Upper lobe of right lung (tissue), 1 donor: ENCODE data around the gene RASA1. TPM values are rescaled to one million over a fixed set of nuclear protein-coding genes. Genes with fewer than 3 reads are reported as not detected.

Experiments
- ATAC-seq: fragments of 200-7000 bp; cut with Tn5 transposase; one replicate; pipeline ENCODE4 v1.9.1; 2020; ENCODE audit warnings: mild to moderate bottlenecking, moderate library complexity
- DNase-seq: peaks from one replicate; pipeline ENCODE4 v3.0.0-alpha.2; 2020
- H3K27ac ChIP-seq: fragments of 200-600 bp; one replicate; pipeline ENCODE4 v1.8.0; 2022
- H3K27me3 ChIP-seq: fragments of 200-600 bp; one replicate; pipeline ENCODE4 v1.8.0; 2022; ENCODE audit warnings: mild to moderate bottlenecking
- H3K36me3 ChIP-seq: fragments of 200-600 bp; one replicate; pipeline ENCODE4 v1.8.0; 2022
- H3K4me1 ChIP-seq: fragments of 200-600 bp; one replicate; pipeline ENCODE4 v1.8.0; 2022
- H3K4me3 ChIP-seq: fragments of 200-600 bp; one replicate; pipeline ENCODE4 v1.8.0; 2022; ENCODE audit warnings: mild to moderate bottlenecking
- H3K9me3 ChIP-seq: fragments of 200-600 bp; one replicate; pipeline ENCODE4 v1.8.0; 2022
- CTCF ChIP-seq: fragments of 200-600 bp; IDR thresholded peaks from one replicate; pipeline ENCODE4 v1.8.0; 2022; ENCODE audit warnings: antibody characterized with exemption
- intact Hi-C: fragments of 100-400 bp; cut with DNase I; formaldehyde crosslinking; loops from one replicate; pipeline ENCODE4 v1.11.0; 2022
- total RNA-seq: library from RNA; stranded (reverse); fragmentation: NEBNext Ultra II Directional; extraction: Animal tissue kit (Norgen Biotek cat#: 25700); gene quantifications from one replicate; pipeline ENCODE4 v1.2.1, GENCODE V29; 2021
- donor health status: DM: no; HTN: yes; CAD: no; lungs with severe emphysema.

Gene RASA1
- total RNA-seq, 1 donor from 2014 or later = 28.5 TPM

DNA sequence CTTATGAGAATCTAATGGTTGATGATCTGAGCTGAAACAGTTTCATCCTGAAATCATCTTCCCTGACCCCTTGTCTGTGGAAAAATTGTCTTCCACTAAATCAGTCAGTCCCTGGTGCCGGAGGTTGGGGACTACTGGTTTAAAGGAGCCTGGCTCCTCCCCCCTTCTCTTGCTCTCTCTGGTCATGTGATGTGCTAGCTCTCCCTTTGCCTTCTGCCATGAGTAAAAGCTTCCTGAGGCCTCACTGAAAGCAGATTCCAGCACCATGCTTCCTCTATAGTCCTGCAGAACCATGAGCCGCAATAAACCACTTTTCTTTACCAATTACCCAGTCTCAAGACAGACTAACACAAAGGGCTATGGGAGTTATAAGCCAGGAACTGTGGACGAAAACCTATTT lies 54.7 kb downstream of the RASA1 start:
- H3K4me1 ChIP-seq = no peaks in the 10 kb centered on the region
- H3K36me3 ChIP-seq = no peaks in the 10 kb centered on the region
- intact Hi-C loops = no loop called here
- H3K27ac ChIP-seq = no peak overlapping the region
- no peaks in the 10 kb centered on the region for H3K9me3 ChIP-seq
- no peak for TF ChIP-seq CTCF
- no peaks in the 10 kb centered on the region for H3K27me3 ChIP-seq
- no peak for DNase-seq
- ATAC-seq = no peak
- H3K4me3 ChIP-seq = no peak overlapping the region

DNA sequence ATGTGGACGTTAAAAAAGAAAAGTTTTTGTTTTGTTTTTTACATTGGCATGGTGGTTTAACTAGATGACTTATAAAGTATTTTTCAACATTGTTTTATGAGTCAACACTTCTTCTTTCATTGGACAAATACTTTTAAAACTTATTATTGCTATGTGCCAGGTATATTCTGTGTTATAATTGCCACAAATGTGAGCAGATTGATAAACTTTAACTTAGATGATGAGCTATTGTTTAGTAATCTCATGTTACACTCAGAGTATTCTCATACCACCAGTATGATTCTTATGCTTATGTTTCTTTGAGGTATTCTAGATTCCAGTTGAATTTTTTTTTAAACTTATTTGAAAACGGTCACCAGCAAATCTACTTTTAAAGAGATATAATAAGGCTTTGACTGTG lies 60.3 kb downstream of the RASA1 start:
- no peaks in the 10 kb centered on the region for H3K9me3 ChIP-seq

GRCh38 chr5:87329114-87329513 lies 61.4 kb downstream of the RASA1 start:
- Histone ChIP-seq H3K9me3 (no peaks in the 10 kb centered on the region), H3K36me3 (peaks cover 9% of the 10 kb centered on the region), H3K4me1 (no peaks in the 10 kb centered on the region), H3K27me3 (no peaks in the 10 kb centered on the region), H3K4me3 (no peak overlapping the region), H3K27ac (no peak overlapping the region)
- DNase-seq (no peak), ATAC-seq (no peak)
- intact Hi-C loops = no loop called here
- no peak for TF ChIP-seq CTCF

More for the DNA sequence above, 60.3 kb downstream of the RASA1 start:
- Histone ChIP-seq H3K4me3 (no peak overlapping the region), H3K27ac (no peak overlapping the region), H3K4me1 (no peaks in the 10 kb centered on the region), H3K27me3 (no peaks in the 10 kb centered on the region), H3K36me3 (no peaks in the 10 kb centered on the region)
- no peak for ATAC-seq
- no peak for DNase-seq
- intact Hi-C loops = no loop called here
- TF ChIP-seq CTCF = no peak

GRCh38 chr5:87339986-87340385 lies 72.3 kb downstream of the RASA1 start:
- Histone ChIP-seq H3K27me3 (no peaks in the 10 kb centered on the region), H3K4me3 (no peak overlapping the region), H3K9me3 (no peaks in the 10 kb centered on the region), H3K4me1 (no peaks in the 10 kb centered on the region), H3K27ac (peak overlapping the region; percentile 8), H3K36me3 (peaks cover 26% of the 10 kb centered on the region)
- DNase-seq (no peak), ATAC-seq (no peak)
- intact Hi-C loops = no loop called here
- TF ChIP-seq CTCF = no peak

DNA sequence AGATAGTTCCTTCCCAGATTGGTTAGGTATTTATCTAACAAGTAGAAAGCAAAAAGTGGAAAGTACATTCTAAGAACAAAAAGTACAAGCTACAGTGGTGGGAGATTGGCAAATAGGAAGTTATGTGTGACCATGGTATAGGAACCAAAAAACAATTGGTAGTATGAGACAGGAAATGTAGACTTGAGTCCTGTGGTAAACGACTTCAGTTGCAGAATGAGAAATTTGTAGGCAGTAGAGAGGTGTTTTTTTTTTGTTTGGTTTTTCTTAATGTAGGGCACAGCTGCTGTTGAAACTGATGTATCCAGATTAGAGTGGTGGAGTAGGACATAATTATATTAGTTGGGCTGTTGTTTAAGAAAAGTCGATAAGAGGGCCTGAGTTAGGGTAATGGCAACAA lies 73.0 kb downstream of the RASA1 start:
- DNase-seq (no peak), ATAC-seq (peak; percentile 83)
- no peak for TF ChIP-seq CTCF
- Histone ChIP-seq H3K9me3 (no peaks in the 10 kb centered on the region), H3K4me3 (no peak overlapping the region), H3K36me3 (peaks cover 28% of the 10 kb centered on the region), H3K27me3 (no peaks in the 10 kb centered on the region), H3K4me1 (no peaks in the 10 kb centered on the region), H3K27ac (peak overlapping the region; percentile 8)
- intact Hi-C loops = no loop called here

GRCh38 chr5:87347272-87347671 lies 79.6 kb downstream of the RASA1 start:
- Histone ChIP-seq H3K4me1 (peaks cover 4% of the 10 kb centered on the region), H3K27me3 (no peaks in the 10 kb centered on the region), H3K36me3 (peaks cover 27% of the 10 kb centered on the region), H3K9me3 (no peaks in the 10 kb centered on the region), H3K27ac (no peak overlapping the region), H3K4me3 (no peak overlapping the region)
- intact Hi-C loops = no loop called here
- ATAC-seq (no peak), DNase-seq (no peak)
- TF ChIP-seq CTCF = no peak
